OCI-LY3 (cell line): ENCODE results near the gene MLPH.

Experiments used
- CTCF ChIP-seq: fragments of 200-600, 300-600 bp; sonication (generic); IDR thresholded peaks from 2 replicates; pipeline ENCODE4 v1.5.1; 2014; ENCODE audit warnings: antibody characterized with exemption, low read length, low read depth
- EZH2phosphoT487 ChIP-seq: fragments of 200-600 bp; shearing (Covaris generic); IDR thresholded peaks from 2 replicates; pipeline ENCODE4 v1.6.1; 2018; ENCODE audit warnings: antibody characterized with exemption, mixed run types, low read depth

GRCh38 chr2:237488901-237489860 is 2.1 kb downstream of the MLPH start:
- TF ChIP-seq CTCF (no peak), EZH2phosphoT487 (no peak)
